ENCODE data around the gene TCF12. TPM values are rescaled to one million over a fixed set of nuclear protein-coding genes. Genes with fewer than 3 reads are reported as not detected.

Gene TCF12
- polyA plus RNA-seq, 2 donors: 6.8 to 9.5 TPM

- no peaks in the 10 kb centered on the region for H3K9me3 ChIP-seq (ENCODE audit: control insufficient read depth in 2 of 2, insufficient read depth in 1 of 2, low read depth in 1 of 2, low read length in 1 of 2)
- H3K36me3 ChIP-seq (ENCODE audit: control insufficient read depth in 2 of 2, insufficient read depth in 2 of 2, low read length in 1 of 2): no peaks in the 10 kb centered on the region
- no peaks in the 10 kb centered on the region for H3K27me3 ChIP-seq (ENCODE audit: control insufficient read depth in 1 of 2, insufficient read depth in 2 of 2, low read length in 2 of 2)
- H3K4me1 ChIP-seq (ENCODE audit: control insufficient read depth in 2 of 2, insufficient read depth in 2 of 2, low read length in 1 of 2): no peaks in the 10 kb centered on the region
- H3K4me3 ChIP-seq (ENCODE audit: low read depth in 1 of 2, low read length in 2 of 2): no peak overlapping the region
- no peak overlapping the region for H3K27ac ChIP-seq (ENCODE audit: low read depth in 2 of 2, low read length in 1 of 2)
- 40 to 53% methylated on average over 3 of the region's 3 CpGs for WGBS, 2 donors
Observed at GRCh38 chr15:57215881-57216280, 297.4 kb downstream of the TCF12 start.

GRCh38 chr15:57216288-57216687 is 297.8 kb downstream of the TCF12 start:
- 10 to 17% methylated on average over 2 of the region's 2 CpGs for WGBS, 2 donors
- no peak overlapping the region for H3K4me3 ChIP-seq (ENCODE audit: low read depth in 1 of 2, low read length in 2 of 2)
- no peaks in the 10 kb centered on the region for H3K36me3 ChIP-seq (ENCODE audit: control insufficient read depth in 2 of 2, insufficient read depth in 2 of 2, low read length in 1 of 2)
- no peaks in the 10 kb centered on the region for H3K4me1 ChIP-seq (ENCODE audit: control insufficient read depth in 2 of 2, insufficient read depth in 2 of 2, low read length in 1 of 2)
- H3K9me3 ChIP-seq (ENCODE audit: control insufficient read depth in 2 of 2, insufficient read depth in 1 of 2, low read depth in 1 of 2, low read length in 1 of 2): no peaks in the 10 kb centered on the region
- no peak overlapping the region for H3K27ac ChIP-seq (ENCODE audit: low read depth in 2 of 2, low read length in 1 of 2)
- H3K27me3 ChIP-seq (ENCODE audit: control insufficient read depth in 1 of 2, insufficient read depth in 2 of 2, low read length in 2 of 2): no peaks in the 10 kb centered on the region

- Histone ChIP-seq H3K9me3 (ENCODE audit: control insufficient read depth in 2 of 2, insufficient read depth in 1 of 2, low read depth in 1 of 2, low read length in 1 of 2) (no peaks in the 10 kb centered on the region), H3K36me3 (ENCODE audit: control insufficient read depth in 2 of 2, insufficient read depth in 2 of 2, low read length in 1 of 2) (no peaks in the 10 kb centered on the region), H3K4me3 (ENCODE audit: low read depth in 1 of 2, low read length in 2 of 2) (no peak overlapping the region), H3K4me1 (ENCODE audit: control insufficient read depth in 2 of 2, insufficient read depth in 2 of 2, low read length in 1 of 2) (no peaks in the 10 kb centered on the region), H3K27ac (ENCODE audit: low read depth in 2 of 2, low read length in 1 of 2) (no peak overlapping the region), H3K27me3 (ENCODE audit: control insufficient read depth in 1 of 2, insufficient read depth in 2 of 2, low read length in 2 of 2) (no peaks in the 10 kb centered on the region)
- whole genome bisulfite sequencing, 2 donors: 58 to 67% methylated on average over 7 of the region's 7 CpGs
Observed at GRCh38 chr15:57217778-57218598, 299.5 kb downstream of the TCF12 start.

GRCh38 chr15:57218826-57219576 is 300.6 kb downstream of the TCF12 start:
- no peak overlapping the region for H3K4me3 ChIP-seq (ENCODE audit: low read depth in 1 of 2, low read length in 2 of 2)
- no peaks in the 10 kb centered on the region for H3K36me3 ChIP-seq (ENCODE audit: control insufficient read depth in 2 of 2, insufficient read depth in 2 of 2, low read length in 1 of 2)
- no peaks in the 10 kb centered on the region for H3K4me1 ChIP-seq (ENCODE audit: control insufficient read depth in 2 of 2, insufficient read depth in 2 of 2, low read length in 1 of 2)
- H3K27ac ChIP-seq (ENCODE audit: low read depth in 2 of 2, low read length in 1 of 2): no peak overlapping the region
- 76 to 87% methylated on average over 2 of the region's 2 CpGs for WGBS, 2 donors
- no peaks in the 10 kb centered on the region for H3K27me3 ChIP-seq (ENCODE audit: control insufficient read depth in 1 of 2, insufficient read depth in 2 of 2, low read length in 2 of 2)
- H3K9me3 ChIP-seq (ENCODE audit: control insufficient read depth in 2 of 2, insufficient read depth in 1 of 2, low read depth in 1 of 2, low read length in 1 of 2): no peaks in the 10 kb centered on the region

GRCh38 chr15:57220205-57220604 is 301.8 kb downstream of the TCF12 start:
- H3K4me3 ChIP-seq (ENCODE audit: low read depth in 1 of 2, low read length in 2 of 2): no peak overlapping the region
- 73 to 76% methylated on average over 2 of the region's 2 CpGs for WGBS, 2 donors
- no peaks in the 10 kb centered on the region for H3K36me3 ChIP-seq (ENCODE audit: control insufficient read depth in 2 of 2, insufficient read depth in 2 of 2, low read length in 1 of 2)
- H3K9me3 ChIP-seq (ENCODE audit: control insufficient read depth in 2 of 2, insufficient read depth in 1 of 2, low read depth in 1 of 2, low read length in 1 of 2): no peaks in the 10 kb centered on the region
- no peaks in the 10 kb centered on the region for H3K4me1 ChIP-seq (ENCODE audit: control insufficient read depth in 2 of 2, insufficient read depth in 2 of 2, low read length in 1 of 2)
- H3K27me3 ChIP-seq (ENCODE audit: control insufficient read depth in 1 of 2, insufficient read depth in 2 of 2, low read length in 2 of 2): no peaks in the 10 kb centered on the region
- no peak overlapping the region for H3K27ac ChIP-seq (ENCODE audit: low read depth in 2 of 2, low read length in 1 of 2)

GRCh38 chr15:57221134-57221533 is 302.7 kb downstream of the TCF12 start:
- H3K27ac ChIP-seq (ENCODE audit: low read depth in 2 of 2, low read length in 1 of 2): no peak overlapping the region
- no peaks in the 10 kb centered on the region for H3K9me3 ChIP-seq (ENCODE audit: control insufficient read depth in 2 of 2, insufficient read depth in 1 of 2, low read depth in 1 of 2, low read length in 1 of 2)
- no peaks in the 10 kb centered on the region for H3K36me3 ChIP-seq (ENCODE audit: control insufficient read depth in 2 of 2, insufficient read depth in 2 of 2, low read length in 1 of 2)
- H3K4me1 ChIP-seq (ENCODE audit: control insufficient read depth in 2 of 2, insufficient read depth in 2 of 2, low read length in 1 of 2): no peaks in the 10 kb centered on the region
- no peaks in the 10 kb centered on the region for H3K27me3 ChIP-seq (ENCODE audit: control insufficient read depth in 1 of 2, insufficient read depth in 2 of 2, low read length in 2 of 2)
- H3K4me3 ChIP-seq (ENCODE audit: low read depth in 1 of 2, low read length in 2 of 2): no peak overlapping the region
- WGBS, 2 donors: 28 to 29% methylated on average over 1 of the region's 1 CpG

- no peak overlapping the region for H3K27ac ChIP-seq (ENCODE audit: low read depth in 2 of 2, low read length in 1 of 2)
- no peaks in the 10 kb centered on the region for H3K4me1 ChIP-seq (ENCODE audit: control insufficient read depth in 2 of 2, insufficient read depth in 2 of 2, low read length in 1 of 2)
- WGBS, 2 donors: 66 to 84% methylated on average over 2 of the region's 2 CpGs
Observed at GRCh38 chr15:57223345-57223744, 304.9 kb downstream of the TCF12 start.

GRCh38 chr15:57223887-57224286 is 305.4 kb downstream of the TCF12 start:
- Histone ChIP-seq H3K4me1 (ENCODE audit: control insufficient read depth in 2 of 2, insufficient read depth in 2 of 2, low read length in 1 of 2) (no peaks in the 10 kb centered on the region), H3K36me3 (ENCODE audit: control insufficient read depth in 2 of 2, insufficient read depth in 2 of 2, low read length in 1 of 2) (no peaks in the 10 kb centered on the region), H3K9me3 (ENCODE audit: control insufficient read depth in 2 of 2, insufficient read depth in 1 of 2, low read depth in 1 of 2, low read length in 1 of 2) (no peaks in the 10 kb centered on the region), H3K4me3 (ENCODE audit: low read depth in 1 of 2, low read length in 2 of 2) (no peak overlapping the region), H3K27ac (ENCODE audit: low read depth in 2 of 2, low read length in 1 of 2) (no peak overlapping the region), H3K27me3 (ENCODE audit: control insufficient read depth in 1 of 2, insufficient read depth in 2 of 2, low read length in 2 of 2) (no peaks in the 10 kb centered on the region)
- 86 to 90% methylated on average over 2 of the region's 2 CpGs for WGBS, 2 donors

More at GRCh38 chr15:57223345-57223744, 304.9 kb downstream of the TCF12 start:
- no peak overlapping the region for H3K4me3 ChIP-seq (ENCODE audit: low read depth in 1 of 2, low read length in 2 of 2)
- no peaks in the 10 kb centered on the region for H3K36me3 ChIP-seq (ENCODE audit: control insufficient read depth in 2 of 2, insufficient read depth in 2 of 2, low read length in 1 of 2)
- no peaks in the 10 kb centered on the region for H3K9me3 ChIP-seq (ENCODE audit: control insufficient read depth in 2 of 2, insufficient read depth in 1 of 2, low read depth in 1 of 2, low read length in 1 of 2)
- H3K27me3 ChIP-seq (ENCODE audit: control insufficient read depth in 1 of 2, insufficient read depth in 2 of 2, low read length in 2 of 2): no peaks in the 10 kb centered on the region

- no peak overlapping the region for H3K27ac ChIP-seq (ENCODE audit: low read depth in 2 of 2, low read length in 1 of 2)
- no peaks in the 10 kb centered on the region for H3K9me3 ChIP-seq (ENCODE audit: control insufficient read depth in 2 of 2, insufficient read depth in 1 of 2, low read depth in 1 of 2, low read length in 1 of 2)
- H3K4me1 ChIP-seq (ENCODE audit: control insufficient read depth in 2 of 2, insufficient read depth in 2 of 2, low read length in 1 of 2): no peaks in the 10 kb centered on the region
- 31 to 43% methylated on average over 2 of the region's 2 CpGs for WGBS, 2 donors
- no peaks in the 10 kb centered on the region for H3K27me3 ChIP-seq (ENCODE audit: control insufficient read depth in 1 of 2, insufficient read depth in 2 of 2, low read length in 2 of 2)
- no peaks in the 10 kb centered on the region for H3K36me3 ChIP-seq (ENCODE audit: control insufficient read depth in 2 of 2, insufficient read depth in 2 of 2, low read length in 1 of 2)
- no peak overlapping the region for H3K4me3 ChIP-seq (ENCODE audit: low read depth in 1 of 2, low read length in 2 of 2)
Observed at GRCh38 chr15:57224664-57225063, 306.2 kb downstream of the TCF12 start.
